NCI-H524 (cell line): Measurements from ENCODE around the gene LRWD1.

Experiments
- DNase-seq, 2 experiments: peaks; one replicate each; lab custom pipeline; 2025; lab: John Stamatoyannopoulos, UW

Gene LRWD1

DNA sequence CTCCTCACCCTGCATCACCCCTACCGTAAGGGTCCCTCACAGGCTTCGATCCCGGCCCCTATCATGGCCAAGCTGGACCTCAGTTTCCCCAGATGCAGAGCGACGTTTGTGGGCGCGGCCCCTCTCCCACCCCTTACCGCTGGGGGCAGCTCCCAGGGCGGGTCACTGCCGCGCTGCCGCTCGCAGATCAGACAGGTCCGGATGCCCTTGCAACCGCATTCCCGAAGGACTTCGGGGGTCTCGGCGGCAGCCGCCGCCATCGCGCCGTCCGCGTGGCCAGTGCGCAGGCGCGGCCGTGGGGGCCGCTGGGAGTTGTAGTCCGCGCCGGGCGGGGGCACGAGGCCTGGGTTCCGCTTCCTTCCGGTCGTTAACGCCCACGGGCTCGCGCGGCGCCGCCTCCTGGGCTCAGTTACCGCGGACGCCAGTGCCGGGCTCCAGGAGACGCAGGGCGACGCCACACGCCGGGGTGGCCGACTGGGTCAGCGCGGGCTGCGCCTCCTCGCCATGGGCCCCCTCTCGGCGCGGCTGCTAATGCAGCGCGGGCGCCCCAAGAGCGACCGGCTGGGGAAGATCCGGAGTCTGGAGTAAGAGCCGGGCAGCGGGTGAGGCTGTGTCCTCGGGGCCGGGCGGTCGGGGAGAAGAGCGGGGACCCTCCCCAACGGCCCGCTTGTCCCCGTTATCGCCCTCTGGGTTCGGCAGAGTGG is at the start of gene LRWD1, which contains the start of gene ALKBH4:
Gene LRWD1 (plus strand): TSS at position 408 of the 704 bp plus-strand sequence. CDS start 97 bp downstream, at position 505.
Gene ALKBH4 (minus strand): TSS at position 287 of the 704 bp plus-strand sequence. CDS start 27 bp downstream, at position 260.
- peak; percentile 72 to 90 for DNase-seq

GRCh38 chr7:102415685-102416225 is 49.0 kb upstream of the LRWD1 start:
- DNase-seq = no peak

DNA sequence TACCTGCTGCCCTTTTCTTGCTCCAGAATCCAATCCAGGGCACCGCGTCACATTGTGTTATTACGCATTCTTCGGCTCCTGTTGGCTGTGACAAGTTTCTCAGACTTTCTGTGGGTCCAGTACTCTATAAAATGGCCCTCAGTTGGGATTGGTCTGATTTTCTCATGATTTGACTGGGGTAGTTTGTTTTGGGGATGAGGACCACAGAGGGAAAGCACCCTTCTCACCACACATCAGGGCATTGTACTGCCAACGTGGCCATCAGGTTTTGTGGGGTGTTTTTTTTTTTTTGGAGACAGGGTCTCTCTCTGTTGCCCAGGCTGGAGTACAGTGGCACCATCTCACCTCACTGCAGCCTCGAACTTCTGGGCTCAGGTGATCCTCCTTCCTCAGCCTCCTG is 48.4 kb upstream of the LRWD1 start:
- no peak for DNase-seq

- no peak for DNase-seq
Observed at GRCh38 chr7:102417105-102417504, 47.7 kb upstream of the LRWD1 start.

GRCh38 chr7:102418592-102418991 is 46.2 kb upstream of the LRWD1 start:
- DNase-seq = no peak

DNA sequence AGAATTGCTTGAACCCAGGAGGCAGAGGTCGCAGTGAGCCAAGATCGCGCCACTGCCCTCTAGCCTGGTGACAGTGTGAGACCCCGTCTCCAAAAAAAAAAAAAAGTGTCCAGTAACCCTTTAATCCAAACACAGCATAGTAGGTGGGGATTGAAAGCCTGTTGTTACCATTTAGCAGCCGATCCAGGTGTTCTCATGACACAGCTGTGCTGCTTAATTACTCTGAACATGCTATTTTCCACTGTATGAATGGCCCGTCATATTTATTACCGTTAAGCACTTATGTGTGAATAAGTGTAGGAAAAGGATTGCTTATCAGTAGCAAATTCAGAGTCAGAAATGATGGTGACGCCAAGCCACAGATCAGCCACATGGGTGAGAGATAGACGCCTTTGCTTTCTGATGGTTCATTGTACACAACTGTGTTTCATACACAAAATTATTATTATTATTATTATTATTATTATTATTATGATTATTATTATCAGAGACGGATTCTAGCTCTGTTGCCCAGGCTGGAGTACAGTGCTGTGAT is 43.0 kb upstream of the LRWD1 start:
- DNase-seq = no peak

- DNase-seq = peak; percentile 67 to 80
Observed at GRCh38 chr7:102424129-102424551, 40.6 kb upstream of the LRWD1 start.

- no peak for DNase-seq
Observed at GRCh38 chr7:102424787-102425218, 40.0 kb upstream of the LRWD1 start.

- peak; percentile 58 to 93 for DNase-seq
Observed at GRCh38 chr7:102425639-102426267, 39.0 kb upstream of the LRWD1 start.

DNA sequence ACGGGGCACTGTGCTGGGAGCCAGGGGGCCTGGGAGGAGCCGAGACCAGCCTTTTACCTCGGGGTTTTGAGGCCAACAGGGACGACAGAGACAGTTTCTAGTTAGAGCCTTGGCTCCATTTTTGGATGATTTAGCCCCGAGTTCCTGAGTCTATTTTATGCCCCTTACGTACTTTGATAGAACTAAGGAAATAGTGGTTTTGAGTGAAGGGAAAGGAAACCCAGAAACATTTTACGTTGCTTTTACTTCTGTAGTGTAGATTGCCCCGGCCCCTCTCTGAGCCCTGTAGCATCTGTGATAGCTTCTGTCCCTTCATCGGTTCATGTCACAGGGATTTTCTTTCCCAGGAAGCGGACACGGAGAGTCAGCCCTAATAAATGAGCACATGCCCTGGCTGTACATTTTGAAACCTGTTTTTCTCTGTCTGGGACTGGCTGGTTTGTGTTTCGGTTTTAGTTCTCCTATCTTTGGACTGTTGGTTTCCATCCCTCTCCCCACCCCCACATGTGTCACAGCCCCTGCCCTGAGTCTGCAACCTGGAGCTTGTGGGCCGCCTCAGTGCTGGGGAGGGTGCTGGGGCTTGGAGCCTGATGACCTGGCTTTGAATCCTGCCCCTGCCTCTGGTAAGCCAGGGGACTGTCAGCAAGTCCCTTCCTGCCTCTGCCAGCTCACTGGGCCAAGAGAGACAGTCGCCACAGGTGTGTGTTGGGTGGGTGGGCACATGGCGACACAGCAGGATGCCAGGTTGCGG is 38.3 kb upstream of the LRWD1 start:
- no peak for DNase-seq

- no peak for DNase-seq
Observed at GRCh38 chr7:102427019-102427405, 37.8 kb upstream of the LRWD1 start.

DNA sequence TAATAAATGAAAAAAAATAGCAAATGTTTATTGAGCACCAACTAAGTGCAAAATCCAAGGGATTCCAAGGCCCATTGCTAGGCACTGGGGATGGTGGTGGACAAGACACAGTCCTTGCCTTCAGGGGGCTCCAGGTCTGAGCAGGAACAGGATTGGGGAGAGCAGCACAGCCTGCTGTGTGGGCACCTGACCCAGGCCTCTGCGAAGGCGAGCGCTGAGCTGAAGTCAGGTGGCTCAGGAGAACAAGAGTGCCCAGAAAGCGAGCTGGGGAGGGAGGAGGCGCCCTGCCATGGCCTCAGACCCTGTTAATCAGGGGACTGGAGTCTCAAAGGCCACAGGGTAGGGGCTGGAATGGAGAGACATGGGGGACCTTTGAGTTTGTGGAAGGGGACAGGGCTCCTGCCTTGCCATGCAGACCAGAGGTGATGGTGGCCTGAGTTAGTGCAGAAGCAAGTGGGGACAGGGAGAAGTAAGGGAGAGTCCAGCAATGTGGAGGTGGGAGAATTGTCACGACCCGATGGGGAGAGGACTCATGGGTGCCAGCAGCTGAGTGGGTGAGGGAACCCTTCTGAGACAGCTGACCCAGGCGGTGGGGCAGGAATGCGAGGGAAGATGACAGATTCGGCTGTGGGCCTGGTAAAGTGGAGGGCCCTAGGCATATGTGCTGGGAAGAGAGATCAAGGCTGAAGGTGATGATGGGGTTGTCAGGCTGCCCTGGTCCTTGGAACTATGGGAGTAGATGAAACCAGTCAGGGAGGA is 35.5 kb upstream of the LRWD1 start:
- no peak for DNase-seq

DNA sequence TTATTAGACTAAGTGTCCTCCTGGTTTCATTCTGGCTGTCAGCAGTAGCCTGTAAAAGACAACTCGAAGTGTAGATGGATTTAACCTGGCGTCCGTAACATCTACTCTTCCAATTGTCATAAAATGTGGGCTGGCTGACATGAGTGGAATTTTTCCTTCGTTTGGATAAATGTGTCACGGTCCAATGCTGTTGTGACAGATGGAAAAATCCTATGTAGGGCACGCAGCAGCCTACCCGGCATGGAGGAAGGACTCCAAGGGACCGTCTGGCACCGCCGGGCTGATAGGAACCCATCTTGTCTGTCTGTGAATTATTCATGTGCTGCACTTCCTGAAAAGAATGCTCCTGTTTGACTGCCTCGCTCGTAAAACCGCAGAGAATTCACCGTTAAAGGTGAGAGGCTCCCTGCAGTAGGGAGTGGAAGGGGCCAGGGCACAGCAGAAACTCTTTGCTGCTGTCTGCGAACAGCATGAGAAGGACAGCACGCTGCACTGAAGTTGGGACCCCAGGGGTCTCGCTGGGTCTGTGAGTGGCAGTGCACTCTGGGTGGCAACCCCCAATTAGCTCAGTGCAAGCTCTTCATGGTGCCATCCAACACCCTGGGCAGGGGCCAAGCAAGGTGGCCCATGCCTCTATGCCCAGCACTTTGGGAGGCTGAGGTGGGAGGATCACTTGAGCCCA is 33.0 kb upstream of the LRWD1 start:
- DNase-seq = peak; percentile 67 to 83

DNA sequence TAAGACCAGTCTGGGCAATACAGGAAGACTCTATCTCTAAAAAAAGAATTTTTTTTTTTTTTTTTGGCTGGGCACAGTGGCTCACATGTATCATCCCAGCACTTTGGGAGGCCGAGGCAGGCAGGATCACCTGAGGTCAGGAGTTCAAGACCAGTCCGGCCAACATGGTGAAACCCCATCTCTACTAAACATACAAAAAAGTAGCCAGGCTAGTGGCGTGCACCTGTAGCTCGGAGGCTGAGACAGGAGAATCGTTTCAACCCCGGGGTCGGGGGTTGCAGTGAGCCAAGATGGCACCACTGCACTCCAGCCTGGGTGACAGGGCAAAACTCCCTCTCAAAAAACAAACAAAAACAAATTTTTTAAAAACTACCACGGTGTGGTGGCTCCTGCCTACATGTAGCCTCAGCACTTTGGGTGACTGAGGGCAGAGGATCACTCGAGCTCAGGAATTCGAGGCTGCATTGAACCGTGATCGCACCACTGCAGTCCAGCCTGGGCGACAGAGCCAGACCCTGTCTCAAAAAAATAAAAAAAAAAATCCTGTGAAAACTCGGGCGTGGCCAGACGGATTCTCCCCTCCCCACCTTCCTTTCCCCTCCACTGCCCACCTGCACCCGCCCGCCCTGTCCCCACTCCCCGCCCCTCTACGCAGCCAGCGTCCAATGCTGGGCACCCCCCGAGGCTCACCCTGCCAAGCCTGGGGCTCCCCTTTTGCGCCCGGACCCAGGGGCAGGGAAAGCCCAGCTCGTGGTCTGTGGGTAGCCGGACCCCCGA is 32.2 kb upstream of the LRWD1 start:
- no peak for DNase-seq

- DNase-seq = peak in 1 of 2 experiments; percentile 55
Observed at GRCh38 chr7:102433219-102434038, 31.4 kb upstream of the LRWD1 start, which contains the start of gene ORAI2. TSS of gene ORAI2 (plus strand) at chr7:102433575. CDS start at chr7:102438957, 5,382 bp downstream.

GRCh38 chr7:102434039-102434486 is 30.7 kb upstream of the LRWD1 start:
- no peak for DNase-seq

DNA sequence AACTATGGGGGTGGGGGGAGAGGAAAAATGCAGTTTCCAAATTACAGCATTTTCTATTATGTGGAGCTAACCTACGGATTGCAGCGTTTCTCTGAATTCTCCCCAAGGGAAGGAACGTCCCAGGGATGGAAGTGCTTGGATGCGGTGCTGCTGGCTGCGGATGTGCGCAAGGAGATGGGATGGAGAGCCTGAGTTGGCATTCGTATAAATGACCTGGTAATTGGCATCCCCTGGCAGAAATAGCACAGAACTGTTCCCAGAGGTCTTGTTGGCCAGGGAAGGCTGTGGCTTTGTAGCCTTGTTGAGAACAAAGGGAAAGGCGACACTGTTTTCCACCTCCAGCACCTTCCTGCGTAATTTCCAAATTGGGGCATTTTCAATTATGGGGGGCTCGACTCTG is 28.7 kb upstream of the LRWD1 start:
- DNase-seq = no peak

DNA sequence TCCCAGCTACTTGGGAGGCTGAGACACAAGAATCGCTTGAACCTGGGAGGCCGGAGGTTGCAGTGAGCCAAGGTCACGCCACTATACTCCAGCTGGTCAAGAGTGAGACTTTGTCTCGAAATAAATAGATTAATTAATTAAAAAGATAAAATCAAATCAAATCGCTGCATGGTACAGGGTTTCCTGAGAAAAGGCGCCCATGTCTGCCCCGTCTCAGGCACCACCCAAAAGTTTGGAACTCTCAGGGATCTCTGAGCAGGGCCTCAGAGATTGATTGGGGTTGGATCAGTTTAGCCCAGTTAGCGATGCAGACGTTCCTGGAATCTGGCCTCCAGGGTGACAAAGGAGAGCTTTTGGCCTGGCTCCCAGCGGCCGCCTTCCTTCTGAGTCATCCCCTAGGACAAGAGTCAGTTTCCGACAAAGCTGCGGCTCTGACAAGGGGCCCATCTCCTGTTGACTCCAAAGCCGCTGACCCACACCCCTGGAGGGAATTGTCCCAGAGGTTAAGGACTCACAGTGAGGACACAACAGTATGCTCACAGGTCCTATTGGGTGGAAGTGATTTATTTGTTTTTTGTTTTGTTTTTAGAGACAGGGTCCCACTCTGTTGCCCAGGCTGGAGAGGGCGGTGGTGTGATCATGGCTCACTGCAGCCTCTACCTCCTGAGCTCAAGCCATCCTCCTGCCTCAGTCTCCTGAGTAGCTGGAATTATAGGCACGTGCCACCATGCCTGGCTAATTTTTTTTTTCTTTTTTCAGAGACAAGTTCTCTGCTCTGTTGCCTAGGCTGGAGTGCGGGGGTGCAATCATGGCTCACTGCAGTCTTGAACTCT is 24.6 kb upstream of the LRWD1 start:
- DNase-seq = no peak
